HepG2 (cell line): ENCODE measurements around the gene CATSPERB. TPM values are rescaled to one million over a fixed set of nuclear protein-coding genes. Genes with fewer than 3 reads are reported as not detected.
"Not testable (repeated sequence)": the region's sequence is repeated elsewhere in the genome, so short reads cannot be mapped to it uniquely, and the experiment has no call there.

Source experiments
- ATAC-seq: fragments of 200-7000 bp; cut with Tn5 transposase; 3 replicates; pipeline ENCODE4 v1.9.1; 2020; ENCODE audit warnings: mild to moderate bottlenecking, moderate library complexity
- BruUV-seq: library from RNA; stranded (reverse); fragments of 400-500 nt; replicated peaks from 2 replicates; lab custom pipeline; 2021; lab: Mats Ljungman, UMichigan
- CTCF ChIA-PET: fragments of 300-600 bp; formaldehyde crosslinking; extraction: SDS; loops from one replicate; lab custom pipeline; 2021; ENCODE audit warnings: low total read pairs, inconsistent platforms, low intra/inter-chr PET ratio; lab: Yijun Ruan, JAX
- POLR2A ChIA-PET: fragments of 350-600 bp; sonication (Branson Sonifier 250); formaldehyde crosslinking; loops from one replicate; lab custom pipeline; 2020; ENCODE audit warnings: antibody characterized with exemption, inconsistent platforms; lab: Yijun Ruan, JAX
- DNase-seq: peaks from one replicate; pipeline ENCODE4 v3.0.0-alpha.2; 2015; ENCODE audit warnings: low spot score
- FAIRE-seq: peaks from 3 replicates; lab custom pipeline; 2011; peaks lifted over from hg19 to GRCh38; lab: Jason Lieb, UNC
- H2AFZ ChIP-seq: one replicate; pipeline ENCODE4 v1.6.1; 2011; ENCODE audit warnings: low read length, inconsistent platforms
- H3K27ac ChIP-seq: fragments of 300-600 bp; 3 replicates; pipeline ENCODE4 v1.8.0; 2011; ENCODE audit warnings: mixed run types, mild to moderate bottlenecking, mixed read lengths, low read length, inconsistent platforms; ENCODE audit not compliant: insufficient read depth; ENCODE audit errors: extremely low read length
- H3K27me3 ChIP-seq, 2 experiments: fragments of 200-600 bp in 1 of 2; 2 replicates in 1 of 2; 3 replicates in 1 of 2; pipeline versions ENCODE4 v1.6.0 to v1.8.0; 2011; ENCODE audit warnings: low read length in 2 of 2, mild to moderate bottlenecking in 2 of 2, moderate library complexity in 2 of 2, inconsistent platforms in 1 of 2; ENCODE audit not compliant: insufficient read depth in 2 of 2, control insufficient read depth in 1 of 2
- H3K36me3 ChIP-seq, 2 experiments: fragments of 200-600 bp in 1 of 2; replicated peaks in 1 of 2; 2 replicates in 1 of 2; 3 replicates in 1 of 2; pipeline versions ENCODE4 v1.5.1 to v1.8.0; 2011; ENCODE audit warnings: low read length in 2 of 2, inconsistent platforms in 1 of 2; ENCODE audit not compliant: insufficient read depth in 2 of 2, control insufficient read depth in 1 of 2
- H3K4me1 ChIP-seq: 2 replicates; pipeline ENCODE4 v1.5.1; 2012; ENCODE audit warnings: low read length, inconsistent platforms; ENCODE audit not compliant: insufficient read depth
- H3K4me2 ChIP-seq: 2 replicates; pipeline ENCODE4 v1.6.0; 2011; ENCODE audit warnings: low read depth, low read length, inconsistent platforms
- H3K4me3 ChIP-seq, 3 experiments: fragments of 200-600 bp in 1 of 3; sonication (generic), shearing (Covaris generic) in 1 of 3; replicated peaks in 1 of 3; 2 replicates each; pipeline ENCODE4 v1.5.1; 2011 to 2016; ENCODE audit warnings: low read length in 3 of 3, inconsistent platforms in 2 of 3, low read depth in 2 of 3, mild to moderate bottlenecking in 2 of 3, control low read depth in 1 of 3, mixed read lengths in 1 of 3; ENCODE audit not compliant: insufficient read depth in 1 of 3
- H3K79me2 ChIP-seq: one replicate; pipeline ENCODE4 v1.6.1; 2011; ENCODE audit warnings: low read length, inconsistent platforms; ENCODE audit not compliant: insufficient read depth
- H3K9ac ChIP-seq: 2 replicates; pipeline ENCODE4 v1.6.0; 2011; ENCODE audit warnings: mild to moderate bottlenecking, low read depth, low read length, inconsistent platforms; ENCODE audit not compliant: insufficient read depth
- H3K9me3 ChIP-seq: 2 replicates; pipeline ENCODE4 v1.5.1; 2012; ENCODE audit warnings: mild to moderate bottlenecking, low read length
- H4K20me1 ChIP-seq: 2 replicates; pipeline ENCODE4 v1.6.0; 2011; ENCODE audit warnings: inconsistent platforms, mild to moderate bottlenecking, low read length, moderate library complexity; ENCODE audit not compliant: insufficient read depth
- CBX1 ChIP-seq: IDR thresholded peaks from one replicate; pipeline ENCODE4 v1.6.1; 2016; ENCODE audit warnings: antibody characterized with exemption, low read depth
- HMGXB4 ChIP-seq, 2 experiments: sonication (generic) in 1 of 2; formaldehyde crosslinking in 1 of 2; IDR thresholded peaks; 2 replicates each; pipeline versions ENCODE4 v1.4.0 to v1.6.1; 2018 to 2020; ENCODE audit warnings: missing genetic modification reagents in 2 of 2, borderline replicate concordance in 1 of 2, low read depth in 1 of 2, mild to moderate bottlenecking in 1 of 2, missing biosample characterization in 1 of 2
- KDM2A ChIP-seq: sonication (generic); formaldehyde crosslinking; IDR thresholded peaks from 2 replicates; pipeline ENCODE4 v1.4.0; 2020; ENCODE audit warnings: low read depth, missing genetic modification reagents, borderline replicate concordance
- MEIS1 ChIP-seq: sonication (generic); formaldehyde crosslinking; IDR thresholded peaks from 2 replicates; pipeline ENCODE4 v1.9.0; 2021; ENCODE audit warnings: mild to moderate bottlenecking, missing genetic modification reagents, moderate library complexity, borderline replicate concordance
- MXD4 ChIP-seq: IDR thresholded peaks from 2 replicates; pipeline ENCODE4 v1.6.1; 2016; ENCODE audit warnings: mild to moderate bottlenecking, missing biosample characterization, missing genetic modification reagents
- TBX3 ChIP-seq: fragments of 450-650 bp; IDR thresholded peaks from 2 replicates; pipeline ENCODE4 v1.6.1; 2017; ENCODE audit warnings: antibody characterized with exemption, mild to moderate bottlenecking, inconsistent platforms, borderline replicate concordance
- TCF7 ChIP-seq: sonication (generic); IDR thresholded peaks from 2 replicates; pipeline ENCODE4 v1.6.1; 2016; ENCODE audit warnings: antibody characterized with exemption, low read depth
- ZBTB7B ChIP-seq: sonication (generic); formaldehyde crosslinking; IDR thresholded peaks from 2 replicates; pipeline ENCODE4 v1.4.0; 2020; ENCODE audit warnings: missing genetic modification reagents
- ZNF124 ChIP-seq: sonication (generic); formaldehyde crosslinking; IDR thresholded peaks from 2 replicates; pipeline ENCODE4 v1.4.0; 2020; ENCODE audit warnings: missing genetic modification reagents
- ZNF234 ChIP-seq: sonication (generic); formaldehyde crosslinking; conservative IDR thresholded peaks from 2 replicates; pipeline ENCODE4 v1.5.1; 2020; ENCODE audit warnings: mild to moderate bottlenecking, missing genetic modification reagents
- ZNF280B ChIP-seq: sonication (generic); formaldehyde crosslinking; IDR thresholded peaks from 2 replicates; pipeline ENCODE4 v1.5.0; 2020; ENCODE audit warnings: missing genetic modification reagents, mild to moderate bottlenecking, borderline replicate concordance
- ZNF879 ChIP-seq: sonication (generic); formaldehyde crosslinking; IDR thresholded peaks from 2 replicates; pipeline ENCODE4 v1.8.1; 2023; ENCODE audit warnings: missing genetic modification reagents
- WGBS: methylation state at CpG from one replicate; pipeline ENCODE4 v1.1.6; 2017; ENCODE audit warnings: low lambda C conversion rate; 5-methylcytosine and 5-hydroxymethylcytosine counted together
- in situ Hi-C: cut with HindIII; loops from 2 replicates; pipeline ENCODE4 v1.10.0; 2017; ENCODE audit warnings: low pct_unique_long_range_greater_than_20kb; ENCODE audit not compliant: extremely low pct_ligation_motif_present
- intact Hi-C: fragments of 100-400 bp; cut with micrococcal nuclease; formaldehyde crosslinking; loops from one replicate; pipeline ENCODE4 v1.10.0; 2022; ENCODE audit not compliant: unreplicated experiment
- polyA plus RNA-seq, 8 experiments: library from polyadenylated mRNA; depleted of rRNA in 3 of 8; stranded (reverse) in 7 of 8; unstranded in 1 of 8; fragments of >200 nt; fragmentation: Illumina TruSeq in 4 of 8; extraction: Trizol in 4 of 8; gene quantifications; 2 replicates each; pipeline versions ENCODE4 v1.2.1 to v1.2.3, GENCODE V29; 2011 to 2016; ENCODE audit warnings: low read depth in 4 of 8, missing spikeins in 1 of 8, mixed read lengths in 1 of 8; ENCODE audit not compliant: insufficient read depth in 1 of 8
- total RNA-seq, 5 experiments: library from RNA; depleted of rRNA; stranded (reverse); fragments of >200 nt; fragmentation: Illumina TruSeq; extraction: Trizol; gene quantifications; 2 replicates each; pipeline ENCODE4 v1.2.3, GENCODE V29; 2016; ENCODE audit warnings: low read depth in 1 of 5
- TF ChIP-seq, protein P1 (sequence below): sonication (generic); formaldehyde crosslinking; IDR thresholded peaks from 2 replicates; pipeline ENCODE4 v1.9.0; 2021; ENCODE audit warnings: missing genetic modification reagents, borderline replicate concordance

CATSPERB gene
- total and polyA plus RNA-seq, 2 of the 13 experiments (the other 11 are each of a cell fraction or from before 2014, with no cell fraction given): not detected

GRCh38 chr14:91679273-91679672 lies 52.6 kb downstream of the CATSPERB start (continued):
- TF ChIP-seq ZNF879 (CRISPR knock-in tag): no peak
- no peak for TF ChIP-seq KDM2A
- TF ChIP-seq CBX1: no peak
- TF ChIP-seq ZNF280B: no peak
- no peak for TF ChIP-seq MEIS1 (CRISPR knock-in tag)

DNA sequence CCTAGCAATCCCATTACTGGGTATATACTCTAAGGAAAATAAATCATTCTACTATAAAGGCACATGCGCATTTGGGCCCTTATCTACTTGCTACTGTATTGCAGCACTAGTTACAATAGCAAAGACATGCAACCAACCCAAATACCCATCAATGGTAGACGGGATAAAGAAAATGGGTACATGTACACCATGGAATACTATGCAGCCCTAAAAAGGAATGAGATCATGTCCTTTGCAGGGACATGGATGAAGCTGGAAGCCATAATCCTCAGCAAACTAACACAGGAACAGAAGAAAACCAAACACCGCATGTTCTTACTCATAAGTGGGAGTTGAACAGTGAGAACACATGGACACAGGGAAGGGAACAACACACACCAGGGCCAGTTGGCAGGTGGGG lies 54.2 kb downstream of the CATSPERB start:
- H3K36me3 ChIP-seq, H3K27me3 ChIP-seq, FAIRE-seq, H3K4me1 ChIP-seq, H3K4me2 ChIP-seq, H2AFZ ChIP-seq, CTCF ChIA-PET, H4K20me1 ChIP-seq, POLR2A ChIA-PET, BruUV-seq, H3K79me2 ChIP-seq, H3K9ac ChIP-seq, DNase-seq, H3K4me3 ChIP-seq, intact Hi-C loops, H3K27ac ChIP-seq, ATAC-seq, in situ Hi-C loops: not testable (repeated sequence)
- peaks cover 11% of the 10 kb centered on the region for H3K9me3 ChIP-seq
- 32% methylated on average over 3 of the region's 3 CpGs for WGBS

DNA sequence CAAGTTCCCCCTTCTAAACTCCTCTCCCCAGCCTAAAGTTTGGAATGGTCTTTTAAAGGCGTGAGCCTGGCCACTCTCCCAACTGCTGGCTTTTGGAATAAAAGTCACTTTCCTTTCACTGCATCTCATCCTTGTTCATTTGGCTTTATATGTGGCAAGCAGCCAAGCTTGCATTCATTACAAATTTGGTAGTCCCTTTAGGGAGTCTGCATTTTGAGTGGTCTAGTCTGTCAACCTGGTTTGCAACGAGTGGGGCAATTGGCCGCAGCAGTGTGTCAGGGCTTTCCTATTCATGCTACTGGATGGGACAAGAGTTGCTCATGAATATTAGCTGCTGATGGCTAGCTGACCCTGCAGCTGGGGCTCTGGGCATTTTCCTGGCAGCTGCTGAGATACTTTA lies 57.0 kb downstream of the CATSPERB start:
- intact Hi-C loops: no loop called here
- no TSS peak for BruUV-seq
- POLR2A ChIA-PET: no interaction called here
- in situ Hi-C loops: loop anchor here (25.0 kb wide), 1 partner anchor 237 kb away; no protein-coding TSS in a partner anchor
- Histone ChIP-seq H3K79me2 (no peaks in the 10 kb centered on the region), H3K9ac (no peak overlapping the region), H3K9me3 (peaks cover 11% of the 10 kb centered on the region)
- TF ChIP-seq TCF7: no peak
- TF ChIP-seq ZNF124 (CRISPR knock-in tag): no peak
- no peak for TF ChIP-seq ZBTB7B (CRISPR knock-in tag)
- TF ChIP-seq ZNF234: no peak
- TF ChIP-seq TBX3: no peak
- no peak for TF ChIP-seq HMGXB4 (CRISPR knock-in tag; IDR thresholded peaks at IDR 0.05; ENCODE audit: borderline replicate concordance in 1 of 2, low read depth in 1 of 2)
- TF ChIP-seq, protein P1, sequence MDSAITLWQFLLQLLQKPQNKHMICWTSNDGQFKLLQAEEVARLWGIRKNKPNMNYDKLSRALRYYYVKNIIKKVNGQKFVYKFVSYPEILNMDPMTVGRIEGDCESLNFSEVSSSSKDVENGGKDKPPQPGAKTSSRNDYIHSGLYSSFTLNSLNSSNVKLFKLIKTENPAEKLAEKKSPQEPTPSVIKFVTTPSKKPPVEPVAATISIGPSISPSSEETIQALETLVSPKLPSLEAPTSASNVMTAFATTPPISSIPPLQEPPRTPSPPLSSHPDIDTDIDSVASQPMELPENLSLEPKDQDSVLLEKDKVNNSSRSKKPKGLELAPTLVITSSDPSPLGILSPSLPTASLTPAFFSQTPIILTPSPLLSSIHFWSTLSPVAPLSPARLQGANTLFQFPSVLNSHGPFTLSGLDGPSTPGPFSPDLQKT: no peak
- TF ChIP-seq MXD4: no peak
- TF ChIP-seq, all 625 proteins: peak for 0
- Histone ChIP-seq H3K27me3 (no peaks in the 10 kb centered on the region; a peak in 1 of 5 replicates), H3K4me2 (no peak overlapping the region), H3K36me3 (no peaks in the 10 kb centered on the region), H3K27ac (no peak overlapping the region), H2AFZ (no peak overlapping the region), H4K20me1 (no peaks in the 10 kb centered on the region), H3K4me1 (no peaks in the 10 kb centered on the region), H3K4me3 (no peak overlapping the region)
- 6% methylated on average over 3 of the region's 3 CpGs for WGBS
- DNase-seq (no peak), FAIRE-seq (no peak), ATAC-seq (no peak)
- CTCF ChIA-PET: no interaction called here
